Measurements from ENCODE around the gene RYR1. TPM values are rescaled to one million over a fixed set of nuclear protein-coding genes. Genes with fewer than 3 reads are reported as not detected.
"Not testable (repeated sequence)": the region's sequence is repeated elsewhere in the genome, so short reads cannot be mapped to it uniquely, and the experiment has no call there.

The RYR1 gene
- total RNA-seq, 1 donor from 2014 or later, result 1.3 TPM

DNA sequence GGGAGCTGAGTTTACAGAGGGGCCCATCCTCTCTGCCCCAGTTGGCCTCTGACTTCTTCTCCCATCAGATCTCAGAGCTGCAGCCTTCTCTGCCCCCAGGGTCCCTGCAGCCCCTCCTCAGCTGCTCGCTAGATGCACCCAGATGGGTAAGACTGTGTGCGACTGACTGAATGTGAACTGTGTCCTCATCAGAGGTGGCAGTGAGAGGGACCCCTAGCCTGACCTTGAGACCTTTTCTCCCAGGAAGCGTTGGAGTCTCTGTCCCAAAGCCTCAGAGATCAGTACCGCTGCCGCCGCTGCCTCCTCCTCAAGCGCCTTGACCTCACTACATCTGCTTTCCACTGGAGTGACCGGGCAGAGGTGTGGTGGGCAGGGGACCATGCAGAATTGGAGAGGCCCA, 28.2 kb upstream of the RYR1 start:
- Mint-ChIP-seq H3K9me3 (ENCODE audit: unreplicated experiment) (no peaks in the 10 kb centered on the region), H3K4me3 (ENCODE audit: unreplicated experiment) (no peak overlapping the region), H3K4me1 (ENCODE audit: unreplicated experiment) (peaks cover 12% of the 10 kb centered on the region), H3K36me3 (ENCODE audit: low read depth, unreplicated experiment) (peaks cover 3% of the 10 kb centered on the region), H3K27ac (ENCODE audit: unreplicated experiment) (no peak overlapping the region), H3K27me3 (ENCODE audit: unreplicated experiment) (peaks cover 14% of the 10 kb centered on the region)
- TF ChIP-seq, protein P1, sequence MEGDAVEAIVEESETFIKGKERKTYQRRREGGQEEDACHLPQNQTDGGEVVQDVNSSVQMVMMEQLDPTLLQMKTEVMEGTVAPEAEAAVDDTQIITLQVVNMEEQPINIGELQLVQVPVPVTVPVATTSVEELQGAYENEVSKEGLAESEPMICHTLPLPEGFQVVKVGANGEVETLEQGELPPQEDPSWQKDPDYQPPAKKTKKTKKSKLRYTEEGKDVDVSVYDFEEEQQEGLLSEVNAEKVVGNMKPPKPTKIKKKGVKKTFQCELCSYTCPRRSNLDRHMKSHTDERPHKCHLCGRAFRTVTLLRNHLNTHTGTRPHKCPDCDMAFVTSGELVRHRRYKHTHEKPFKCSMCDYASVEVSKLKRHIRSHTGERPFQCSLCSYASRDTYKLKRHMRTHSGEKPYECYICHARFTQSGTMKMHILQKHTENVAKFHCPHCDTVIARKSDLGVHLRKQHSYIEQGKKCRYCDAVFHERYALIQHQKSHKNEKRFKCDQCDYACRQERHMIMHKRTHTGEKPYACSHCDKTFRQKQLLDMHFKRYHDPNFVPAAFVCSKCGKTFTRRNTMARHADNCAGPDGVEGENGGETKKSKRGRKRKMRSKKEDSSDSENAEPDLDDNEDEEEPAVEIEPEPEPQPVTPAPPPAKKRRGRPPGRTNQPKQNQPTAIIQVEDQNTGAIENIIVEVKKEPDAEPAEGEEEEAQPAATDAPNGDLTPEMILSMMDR (IDR thresholded peaks at IDR 0.05; ENCODE audit: unreplicated experiment), result no peak
- DNase-seq (ENCODE audit: low spot score), result no peak

DNA sequence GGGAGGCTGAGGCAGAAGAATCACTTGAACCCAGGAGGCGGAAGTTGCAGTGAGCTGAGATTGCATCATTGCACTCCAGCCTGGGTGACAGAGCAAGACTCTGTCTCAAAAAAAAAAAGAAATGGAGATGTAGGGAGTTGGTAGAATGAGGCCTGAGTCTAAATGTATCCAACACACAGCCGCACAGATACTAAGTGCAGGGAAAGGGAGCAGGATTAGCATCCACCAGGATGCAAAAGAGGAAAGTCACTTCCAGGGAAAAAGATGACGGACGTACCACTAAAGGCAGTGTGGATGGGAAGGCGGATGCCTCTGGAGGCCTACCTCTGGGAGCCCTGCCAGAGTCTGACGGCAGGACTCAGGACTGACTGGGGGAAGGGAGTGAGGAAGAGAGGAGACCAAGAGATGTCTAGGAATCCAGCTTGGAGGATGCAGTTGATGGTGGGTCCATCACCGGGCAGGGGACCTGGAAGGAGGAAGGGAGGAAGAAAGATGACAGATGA, 23.8 kb upstream of the RYR1 start:
- no peak overlapping the region for H3K27ac Mint-ChIP-seq (ENCODE audit: unreplicated experiment)

DNA sequence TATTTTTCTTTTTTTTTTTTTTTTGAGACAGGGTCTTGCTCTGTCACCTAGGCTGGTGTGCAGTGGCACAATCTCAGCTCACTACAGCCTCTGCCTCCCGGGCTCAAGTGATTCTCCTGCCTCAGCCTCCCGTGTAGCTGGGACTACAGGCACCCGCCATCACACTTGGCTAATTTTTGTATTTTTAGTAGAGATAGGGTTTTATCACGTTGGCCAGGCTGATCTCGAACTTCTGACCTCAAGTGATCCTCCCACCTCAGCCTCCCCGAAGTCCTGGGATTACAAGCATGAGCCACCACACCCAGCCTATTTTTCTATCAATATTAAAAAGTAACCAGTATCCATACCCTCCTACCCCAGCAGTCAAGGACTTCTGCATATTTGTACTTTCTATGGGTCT, 23.1 kb upstream of the RYR1 start:
- not testable (repeated sequence) for H3K27me3 Mint-ChIP-seq (ENCODE audit: unreplicated experiment); H3K9me3 Mint-ChIP-seq (ENCODE audit: unreplicated experiment); H3K27ac Mint-ChIP-seq (ENCODE audit: unreplicated experiment); H3K4me3 Mint-ChIP-seq (ENCODE audit: unreplicated experiment); H3K36me3 Mint-ChIP-seq (ENCODE audit: low read depth, unreplicated experiment); DNase-seq (ENCODE audit: low spot score); H3K4me1 Mint-ChIP-seq (ENCODE audit: unreplicated experiment)

More for the DNA sequence above, 23.8 kb upstream of the RYR1 start:
- Mint-ChIP-seq H3K27me3 (ENCODE audit: unreplicated experiment) (no peaks in the 10 kb centered on the region), H3K4me3 (ENCODE audit: unreplicated experiment) (no peak overlapping the region), H3K4me1 (ENCODE audit: unreplicated experiment) (no peaks in the 10 kb centered on the region), H3K9me3 (ENCODE audit: unreplicated experiment) (no peaks in the 10 kb centered on the region), H3K36me3 (ENCODE audit: low read depth, unreplicated experiment) (peaks cover 7% of the 10 kb centered on the region)
- DNase-seq (ENCODE audit: low spot score), result no peak
- TF ChIP-seq, protein P1 (IDR thresholded peaks at IDR 0.05; ENCODE audit: unreplicated experiment), result no peak

GRCh38 chr19:38411041-38411712, 22.3 kb upstream of the RYR1 start:
- no peak for DNase-seq (ENCODE audit: low spot score)
- Mint-ChIP-seq H3K27me3 (ENCODE audit: unreplicated experiment) (no peaks in the 10 kb centered on the region), H3K4me1 (ENCODE audit: unreplicated experiment) (no peaks in the 10 kb centered on the region), H3K9me3 (ENCODE audit: unreplicated experiment) (no peaks in the 10 kb centered on the region), H3K36me3 (ENCODE audit: low read depth, unreplicated experiment) (peaks cover 7% of the 10 kb centered on the region), H3K4me3 (ENCODE audit: unreplicated experiment) (no peak overlapping the region), H3K27ac (ENCODE audit: unreplicated experiment) (no peak overlapping the region)
- TF ChIP-seq, protein P1 (IDR thresholded peaks at IDR 0.05; ENCODE audit: unreplicated experiment), result no peak

DNA sequence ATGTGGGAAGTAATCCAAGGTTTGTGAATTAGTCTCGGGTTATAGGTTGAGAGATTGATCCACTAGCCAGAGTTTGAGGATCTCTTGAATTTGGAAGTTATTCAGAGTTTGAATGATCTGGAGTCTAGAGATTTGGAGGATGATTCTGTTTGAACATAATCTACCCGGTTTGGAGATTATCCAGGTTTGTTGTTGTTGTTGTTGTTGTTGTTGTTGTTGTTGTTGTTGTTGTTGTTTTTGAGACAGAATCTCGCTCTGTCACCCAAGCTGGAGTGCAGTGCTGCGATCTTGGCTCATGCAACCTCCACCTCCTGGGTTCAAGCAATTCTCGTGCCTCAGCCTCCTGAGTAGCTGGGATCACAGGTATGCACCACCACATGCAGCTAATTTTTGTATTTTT, 21.6 kb upstream of the RYR1 start:
- DNase-seq (ENCODE audit: low spot score); H3K4me1 Mint-ChIP-seq (ENCODE audit: unreplicated experiment); H3K27me3 Mint-ChIP-seq (ENCODE audit: unreplicated experiment); H3K36me3 Mint-ChIP-seq (ENCODE audit: low read depth, unreplicated experiment); H3K4me3 Mint-ChIP-seq (ENCODE audit: unreplicated experiment); H3K9me3 Mint-ChIP-seq (ENCODE audit: unreplicated experiment); H3K27ac Mint-ChIP-seq (ENCODE audit: unreplicated experiment): not testable (repeated sequence)

DNA sequence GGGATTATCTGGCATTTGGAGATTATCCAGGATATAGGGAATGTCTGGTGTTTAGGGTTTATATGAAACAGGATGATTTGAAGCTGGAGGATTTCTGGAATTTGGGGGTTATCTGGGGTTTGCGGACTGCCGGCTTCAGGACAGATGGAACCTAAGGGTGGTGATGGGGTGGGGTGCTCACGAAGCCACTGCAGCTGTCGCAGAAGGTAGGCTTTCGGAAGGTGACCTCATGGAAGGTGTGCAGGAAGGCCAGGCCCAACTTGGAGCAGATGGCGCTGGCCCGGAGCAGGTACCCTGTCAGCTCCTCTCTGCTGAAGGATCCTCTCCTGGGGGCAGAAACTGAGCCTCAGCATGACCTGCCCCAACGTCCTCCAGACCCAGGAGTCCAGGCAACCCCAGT, 21.0 kb upstream of the RYR1 start:
- H3K27me3 Mint-ChIP-seq (ENCODE audit: unreplicated experiment), result peaks cover 5% of the 10 kb centered on the region
- H3K4me1 Mint-ChIP-seq (ENCODE audit: unreplicated experiment), result peaks cover 6% of the 10 kb centered on the region
- TF ChIP-seq, protein P1 (IDR thresholded peaks at IDR 0.05; ENCODE audit: unreplicated experiment), result no peak
- DNase-seq (ENCODE audit: low spot score), result no peak
- H3K9me3 Mint-ChIP-seq (ENCODE audit: unreplicated experiment), result no peaks in the 10 kb centered on the region
- peak overlapping the region; percentile 10 for H3K4me3 Mint-ChIP-seq (ENCODE audit: unreplicated experiment)
- H3K27ac Mint-ChIP-seq (ENCODE audit: unreplicated experiment), result no peak overlapping the region
- H3K36me3 Mint-ChIP-seq (ENCODE audit: low read depth, unreplicated experiment), result peaks cover 11% of the 10 kb centered on the region
